ENCODE results near the gene ALDH2.

Gene ALDH2

GRCh38 chr12:111846016-111846415, 79.3 kb downstream of the ALDH2 start:
- no peak for DNase-seq (ENCODE audit: low read depth)
- H3K4me3 ChIP-seq (ENCODE audit: low read depth, low read length): no peak overlapping the region

- DNase-seq (ENCODE audit: low read depth): no peak
- no peak overlapping the region for H3K4me3 ChIP-seq (ENCODE audit: low read depth, low read length)
These were observed 83.8 kb downstream of the ALDH2 start for GRCh38 chr12:111850526-111850925.

GRCh38 chr12:111858186-111858585, 91.5 kb downstream of the ALDH2 start:
- no peak for DNase-seq (ENCODE audit: low read depth)
- H3K4me3 ChIP-seq (ENCODE audit: low read depth, low read length): no peak overlapping the region

GRCh38 chr12:111858778-111859177, 92.0 kb downstream of the ALDH2 start:
- no peak for DNase-seq (ENCODE audit: low read depth)
- no peak overlapping the region for H3K4me3 ChIP-seq (ENCODE audit: low read depth, low read length)

GRCh38 chr12:111864913-111865312, 98.2 kb downstream of the ALDH2 start:
- no peak for DNase-seq (ENCODE audit: low read depth)
- H3K4me3 ChIP-seq (ENCODE audit: low read depth, low read length): no peak overlapping the region
